Measurements from ENCODE around the gene TMEM174. TPM values are rescaled to one million over a fixed set of nuclear protein-coding genes. Genes with fewer than 3 reads are reported as not detected.

TMEM174 gene
- total and polyA plus RNA-seq, 2 donors (not counting 1 experiment from before 2014, with no cell fraction given) = not detected

DNA sequence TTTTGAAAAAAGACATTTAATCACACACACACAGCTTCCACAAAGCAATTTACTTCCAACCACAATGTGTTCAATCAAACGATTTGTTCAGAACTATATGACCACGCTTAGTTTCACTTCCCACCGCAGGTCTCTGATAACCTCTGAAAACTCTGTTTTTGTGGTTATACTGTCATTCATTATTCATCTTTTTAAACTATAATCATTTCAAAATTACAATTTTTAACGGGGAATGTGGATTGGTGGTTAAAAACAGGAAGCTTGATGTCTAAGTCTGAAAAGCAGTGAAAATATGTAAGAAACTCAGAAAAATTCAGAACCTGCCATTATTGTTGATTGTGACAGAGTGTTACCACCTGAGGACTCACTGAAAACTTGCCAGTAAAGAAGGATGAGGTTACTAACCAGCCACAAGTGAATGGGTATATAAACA lies 12.7 kb upstream of the TMEM174 start:
- H3K27me3 Mint-ChIP-seq = peaks cover 67% of the 10 kb centered on the region
- Histone ChIP-seq H2AFZ (ENCODE audit: insufficient read depth, low read depth, low read length, poor library complexity, severe bottlenecking) (no peak overlapping the region), H3K4me1 (ENCODE audit: control insufficient read depth in 2 of 2, insufficient read depth in 2 of 2, low read length in 2 of 2) (peaks cover 9 to 23% of the 10 kb centered on the region in 2 donors), H3K27me3 (replicated peaks in 1 of 4; ENCODE audit: control extremely low read depth in 1 of 4, control insufficient read depth in 3 of 4, insufficient read depth in 4 of 4, low read length in 3 of 4) (peaks cover 0 to 69% (median 59%) of the 10 kb centered on the region in 4 experiments), H3K9ac (ENCODE audit: low read length) (no peak overlapping the region), H3K9me3 (ENCODE audit: control extremely low read depth in 1 of 3, control insufficient read depth in 2 of 3, insufficient read depth in 1 of 3, low read length in 2 of 3) (peaks cover 0 to 11% (median 1%) of the 10 kb centered on the region in 3 donors), H4K20me1 (ENCODE audit: control insufficient read depth, insufficient read depth, low read length, poor library complexity, severe bottlenecking) (no peaks in the 10 kb centered on the region), H3K36me3 (replicated peaks in 1 of 2; ENCODE audit: control extremely low read depth in 1 of 2, control insufficient read depth in 1 of 2, extremely low read depth in 1 of 2, insufficient read depth in 2 of 2, low read length in 1 of 2) (no peaks in the 10 kb centered on the region), H3K79me2 (ENCODE audit: control insufficient read depth, insufficient read depth, low read length) (no peaks in the 10 kb centered on the region), H3K4me2 (replicated peaks; ENCODE audit: low read depth, low read length, poor library complexity, severe bottlenecking) (no peak overlapping the region), H3K4me3 (ENCODE audit: control extremely low read depth in 1 of 5, extremely low read depth in 1 of 5, insufficient read depth in 1 of 5, low read depth in 2 of 5, low read length in 4 of 5) (no peak overlapping the region), H3K27ac (ENCODE audit: low read length in 2 of 2) (no peak overlapping the region)
- H3K4me1 Mint-ChIP-seq = peaks cover 21% of the 10 kb centered on the region
- no peak overlapping the region for H3K27ac Mint-ChIP-seq
- no peak overlapping the region for H3K4me3 Mint-ChIP-seq
- no CpG with 5 or more reads among the region's 4 CpGs for WGBS (ENCODE audit: insufficient coverage)
- ChIA-PET CTCF (no interaction called here), POLR2A (no interaction called here)
- intact Hi-C loops (cut with micrococcal nuclease) = no loop called here
- H3K9me3 Mint-ChIP-seq (ENCODE audit: insufficient read depth) = no peaks in the 10 kb centered on the region
- DNase-seq (peak; percentile 21), ATAC-seq (ENCODE audit: low read depth) (no peak)
- TF ChIP-seq, protein P1, sequence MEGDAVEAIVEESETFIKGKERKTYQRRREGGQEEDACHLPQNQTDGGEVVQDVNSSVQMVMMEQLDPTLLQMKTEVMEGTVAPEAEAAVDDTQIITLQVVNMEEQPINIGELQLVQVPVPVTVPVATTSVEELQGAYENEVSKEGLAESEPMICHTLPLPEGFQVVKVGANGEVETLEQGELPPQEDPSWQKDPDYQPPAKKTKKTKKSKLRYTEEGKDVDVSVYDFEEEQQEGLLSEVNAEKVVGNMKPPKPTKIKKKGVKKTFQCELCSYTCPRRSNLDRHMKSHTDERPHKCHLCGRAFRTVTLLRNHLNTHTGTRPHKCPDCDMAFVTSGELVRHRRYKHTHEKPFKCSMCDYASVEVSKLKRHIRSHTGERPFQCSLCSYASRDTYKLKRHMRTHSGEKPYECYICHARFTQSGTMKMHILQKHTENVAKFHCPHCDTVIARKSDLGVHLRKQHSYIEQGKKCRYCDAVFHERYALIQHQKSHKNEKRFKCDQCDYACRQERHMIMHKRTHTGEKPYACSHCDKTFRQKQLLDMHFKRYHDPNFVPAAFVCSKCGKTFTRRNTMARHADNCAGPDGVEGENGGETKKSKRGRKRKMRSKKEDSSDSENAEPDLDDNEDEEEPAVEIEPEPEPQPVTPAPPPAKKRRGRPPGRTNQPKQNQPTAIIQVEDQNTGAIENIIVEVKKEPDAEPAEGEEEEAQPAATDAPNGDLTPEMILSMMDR (IDR thresholded peaks at IDR 0.05) = no peak
- no peak for TF ChIP-seq EZH2 (IDR thresholded peaks at IDR 0.05; ENCODE audit: borderline replicate concordance, insufficient read depth, low read depth, low read length, poor library complexity, severe bottlenecking)

DNA sequence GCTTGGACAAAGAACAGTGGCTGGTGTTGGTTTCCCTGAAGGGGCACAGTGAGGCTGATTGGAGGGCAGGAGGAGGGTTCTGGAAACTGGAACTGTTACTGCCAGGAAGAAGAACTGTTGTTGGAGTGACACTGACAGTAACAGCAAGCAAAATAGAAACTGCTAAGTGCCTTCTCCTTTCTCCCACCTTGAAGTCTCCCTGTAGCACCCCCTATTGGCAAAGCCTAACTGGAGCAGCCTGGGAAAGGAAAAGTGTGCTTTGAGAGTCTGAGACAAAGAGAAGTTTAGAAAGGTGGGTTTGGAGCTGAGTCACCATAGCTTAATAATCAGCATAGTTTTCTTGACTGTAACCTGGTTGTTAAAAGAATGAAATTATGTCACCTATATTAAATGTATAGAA lies 2.5 kb upstream of the TMEM174 start:
- Histone ChIP-seq H3K9ac (ENCODE audit: low read length) (no peak overlapping the region), H3K9me3 (ENCODE audit: control extremely low read depth in 1 of 3, control insufficient read depth in 2 of 3, insufficient read depth in 1 of 3, low read length in 2 of 3) (no peaks in the 10 kb centered on the region), H3K4me3 (ENCODE audit: control extremely low read depth in 1 of 5, extremely low read depth in 1 of 5, insufficient read depth in 1 of 5, low read depth in 2 of 5, low read length in 4 of 5) (no peak overlapping the region), H3K36me3 (replicated peaks in 1 of 2; ENCODE audit: control extremely low read depth in 1 of 2, control insufficient read depth in 1 of 2, extremely low read depth in 1 of 2, insufficient read depth in 2 of 2, low read length in 1 of 2) (no peaks in the 10 kb centered on the region), H3K4me1 (ENCODE audit: control insufficient read depth in 2 of 2, insufficient read depth in 2 of 2, low read length in 2 of 2) (peaks cover 0 to 3% of the 10 kb centered on the region in 2 donors), H3K27me3 (replicated peaks in 1 of 4; ENCODE audit: control extremely low read depth in 1 of 4, control insufficient read depth in 3 of 4, insufficient read depth in 4 of 4, low read length in 3 of 4) (peaks cover 0 to 41% (median 31%) of the 10 kb centered on the region in 4 experiments), H4K20me1 (ENCODE audit: control insufficient read depth, insufficient read depth, low read length, poor library complexity, severe bottlenecking) (no peaks in the 10 kb centered on the region), H3K4me2 (replicated peaks; ENCODE audit: low read depth, low read length, poor library complexity, severe bottlenecking) (no peak overlapping the region), H2AFZ (ENCODE audit: insufficient read depth, low read depth, low read length, poor library complexity, severe bottlenecking) (no peak overlapping the region), H3K27ac (ENCODE audit: low read length in 2 of 2) (no peak overlapping the region), H3K79me2 (ENCODE audit: control insufficient read depth, insufficient read depth, low read length) (no peaks in the 10 kb centered on the region)
- intact Hi-C loops (cut with micrococcal nuclease) = no loop called here
- H3K4me3 Mint-ChIP-seq = no peak overlapping the region
- H3K4me1 Mint-ChIP-seq = peaks cover 2% of the 10 kb centered on the region
- CTCF ChIA-PET = no interaction called here
- ATAC-seq (ENCODE audit: low read depth) = no peak
- no peak for TF ChIP-seq EZH2 (IDR thresholded peaks at IDR 0.05; ENCODE audit: borderline replicate concordance, insufficient read depth, low read depth, low read length, poor library complexity, severe bottlenecking)
- TF ChIP-seq, protein P1 (IDR thresholded peaks at IDR 0.05) = no peak
- H3K27ac Mint-ChIP-seq = no peak overlapping the region
- H3K9me3 Mint-ChIP-seq (ENCODE audit: insufficient read depth) = no peaks in the 10 kb centered on the region
- H3K27me3 Mint-ChIP-seq = peaks cover 75% of the 10 kb centered on the region
- POLR2A ChIA-PET = no interaction called here
- no peak for DNase-seq

Data from B cell (primary cell).